ENCODE results near the gene PTPRN2. TPM values are rescaled to one million over a fixed set of nuclear protein-coding genes. Genes with fewer than 3 reads are reported as not detected.
"Not testable (repeated sequence)": the region's sequence is repeated elsewhere in the genome, so short reads cannot be mapped to it uniquely, and the experiment has no call there.

Gene PTPRN2
- total RNA-seq, 2 experiments from 2014 or later: 4.7 to 4.8 TPM

- H3K4me3 Mint-ChIP-seq: no peak overlapping the region
- ChIA-PET CTCF (no interaction called here), POLR2A (no interaction called here)
- no peak for DNase-seq
- H3K4me1 Mint-ChIP-seq: peaks cover 36% of the 10 kb centered on the region
- no peak overlapping the region for H3K27ac Mint-ChIP-seq
- peaks cover 4% of the 10 kb centered on the region for H3K36me3 Mint-ChIP-seq (ENCODE audit: low read depth)
- H3K9me3 Mint-ChIP-seq: peaks cover 4% of the 10 kb centered on the region
- H3K27me3 Mint-ChIP-seq: peaks cover 2% of the 10 kb centered on the region
These were observed 1021.0 kb downstream of the PTPRN2 start for GRCh38 chr7:157566631-157567006.

- ChIA-PET CTCF (no interaction called here), POLR2A (no interaction called here)
- no peak overlapping the region for H3K27ac Mint-ChIP-seq
- peaks cover 4% of the 10 kb centered on the region for H3K36me3 Mint-ChIP-seq (ENCODE audit: low read depth)
- H3K27me3 Mint-ChIP-seq: peaks cover 2% of the 10 kb centered on the region
- no peak for DNase-seq
- H3K9me3 Mint-ChIP-seq: peaks cover 4% of the 10 kb centered on the region
- H3K4me3 Mint-ChIP-seq: no peak overlapping the region
- peaks cover 36% of the 10 kb centered on the region for H3K4me1 Mint-ChIP-seq
These were observed 1021.5 kb downstream of the PTPRN2 start for GRCh38 chr7:157565981-157566630.

- Mint-ChIP-seq H3K4me1 (peaks cover 31% of the 10 kb centered on the region), H3K36me3 (ENCODE audit: low read depth) (peaks cover 4% of the 10 kb centered on the region), H3K9me3 (peaks cover 4% of the 10 kb centered on the region), H3K27me3 (no peaks in the 10 kb centered on the region), H3K4me3 (no peak overlapping the region), H3K27ac (no peak overlapping the region)
- no peak for DNase-seq
- POLR2A ChIA-PET: no interaction called here
- CTCF ChIA-PET: no interaction called here
These were observed 1022.4 kb downstream of the PTPRN2 start for GRCh38 chr7:157565201-157565626.

- Mint-ChIP-seq H3K36me3 (ENCODE audit: low read depth) (peaks cover 4% of the 10 kb centered on the region), H3K9me3 (peaks cover 4% of the 10 kb centered on the region), H3K27me3 (no peaks in the 10 kb centered on the region), H3K27ac (no peak overlapping the region), H3K4me3 (no peak overlapping the region), H3K4me1 (peaks cover 25% of the 10 kb centered on the region)
- no peak for DNase-seq
- POLR2A ChIA-PET: no interaction called here
- CTCF ChIA-PET: no interaction called here
These were observed 1023.0 kb downstream of the PTPRN2 start for GRCh38 chr7:157564517-157565177.

- CTCF ChIA-PET, POLR2A ChIA-PET: not testable (repeated sequence)
These were observed 1024.0 kb downstream of the PTPRN2 start for GRCh38 chr7:157563467-157564135.

GRCh38 chr7:157562522-157563398 is 1024.9 kb downstream of the PTPRN2 start:
- CTCF ChIA-PET; H3K9me3 Mint-ChIP-seq; H3K36me3 Mint-ChIP-seq (ENCODE audit: low read depth); H3K27ac Mint-ChIP-seq; H3K27me3 Mint-ChIP-seq; DNase-seq; POLR2A ChIA-PET; H3K4me1 Mint-ChIP-seq; H3K4me3 Mint-ChIP-seq: not testable (repeated sequence)

More at GRCh38 chr7:157563467-157564135, 1024.0 kb downstream of the PTPRN2 start:
- H3K27ac Mint-ChIP-seq; DNase-seq; H3K4me3 Mint-ChIP-seq; H3K36me3 Mint-ChIP-seq (ENCODE audit: low read depth); H3K27me3 Mint-ChIP-seq; H3K9me3 Mint-ChIP-seq: not testable (repeated sequence)
- peaks cover 15% of the 10 kb centered on the region for H3K4me1 Mint-ChIP-seq

GRCh38 chr7:157561816-157562410 is 1025.7 kb downstream of the PTPRN2 start:
- POLR2A ChIA-PET: no interaction called here
- H3K4me1 Mint-ChIP-seq: peaks cover 2% of the 10 kb centered on the region
- DNase-seq: no peak
- CTCF ChIA-PET: no interaction called here
- no peaks in the 10 kb centered on the region for H3K27me3 Mint-ChIP-seq
- H3K9me3 Mint-ChIP-seq: peaks cover 4% of the 10 kb centered on the region
- peaks cover 4% of the 10 kb centered on the region for H3K36me3 Mint-ChIP-seq (ENCODE audit: low read depth)
- no peak overlapping the region for H3K27ac Mint-ChIP-seq
- H3K4me3 Mint-ChIP-seq: no peak overlapping the region

- no peak overlapping the region for H3K4me3 Mint-ChIP-seq
- no peaks in the 10 kb centered on the region for H3K27me3 Mint-ChIP-seq
- POLR2A ChIA-PET: no interaction called here
- H3K27ac Mint-ChIP-seq: no peak overlapping the region
- H3K4me1 Mint-ChIP-seq: no peaks in the 10 kb centered on the region
- peaks cover 4% of the 10 kb centered on the region for H3K9me3 Mint-ChIP-seq
- H3K36me3 Mint-ChIP-seq (ENCODE audit: low read depth): peaks cover 2% of the 10 kb centered on the region
- no peak for DNase-seq
- CTCF ChIA-PET: no interaction called here
These were observed 1026.2 kb downstream of the PTPRN2 start for GRCh38 chr7:157561523-157561785.

- no peak for DNase-seq
- H3K4me1 Mint-ChIP-seq: no peaks in the 10 kb centered on the region
- ChIA-PET POLR2A (no interaction called here), CTCF (no interaction called here)
- no peak overlapping the region for H3K27ac Mint-ChIP-seq
- H3K36me3 Mint-ChIP-seq (ENCODE audit: low read depth): peaks cover 2% of the 10 kb centered on the region
- H3K4me3 Mint-ChIP-seq: no peak overlapping the region
- peaks cover 4% of the 10 kb centered on the region for H3K9me3 Mint-ChIP-seq
- no peaks in the 10 kb centered on the region for H3K27me3 Mint-ChIP-seq
These were observed 1026.7 kb downstream of the PTPRN2 start for GRCh38 chr7:157560710-157561522.

GRCh38 chr7:157560258-157560654 is 1027.4 kb downstream of the PTPRN2 start:
- ChIA-PET CTCF (no interaction called here), POLR2A (no interaction called here)
- Mint-ChIP-seq H3K27me3 (no peaks in the 10 kb centered on the region), H3K4me1 (no peaks in the 10 kb centered on the region), H3K4me3 (no peak overlapping the region), H3K36me3 (ENCODE audit: low read depth) (peaks cover 2% of the 10 kb centered on the region), H3K27ac (no peak overlapping the region), H3K9me3 (peaks cover 4% of the 10 kb centered on the region)
- DNase-seq: no peak

- no peaks in the 10 kb centered on the region for H3K4me1 Mint-ChIP-seq
- H3K4me3 Mint-ChIP-seq: no peak overlapping the region
- ChIA-PET CTCF (no interaction called here), POLR2A (no interaction called here)
- no peaks in the 10 kb centered on the region for H3K27me3 Mint-ChIP-seq
- no peak overlapping the region for H3K27ac Mint-ChIP-seq
- DNase-seq: no peak
- H3K36me3 Mint-ChIP-seq (ENCODE audit: low read depth): peaks cover 1% of the 10 kb centered on the region
- peaks cover 2% of the 10 kb centered on the region for H3K9me3 Mint-ChIP-seq
These were observed 1027.9 kb downstream of the PTPRN2 start for GRCh38 chr7:157559596-157560257.

GRCh38 chr7:157558875-157559595 is 1028.6 kb downstream of the PTPRN2 start:
- POLR2A ChIA-PET: no interaction called here
- Mint-ChIP-seq H3K27me3 (no peaks in the 10 kb centered on the region), H3K4me1 (no peaks in the 10 kb centered on the region), H3K36me3 (ENCODE audit: low read depth) (no peaks in the 10 kb centered on the region), H3K9me3 (no peaks in the 10 kb centered on the region), H3K27ac (no peak overlapping the region), H3K4me3 (no peak overlapping the region)
- no peak for DNase-seq
- CTCF ChIA-PET: no interaction called here
